Measurements from ENCODE around the gene ACSL5.
"Not testable (repeated sequence)": the region's sequence is repeated elsewhere in the genome, so short reads cannot be mapped to it uniquely, and the experiment has no call there.

The ACSL5 gene

GRCh38 chr10:112376396-112376790, 2.5 kb downstream of the ACSL5 start:
- DNase-seq = no peak

GRCh38 chr10:112377116-112377515, 3.2 kb downstream of the ACSL5 start:
- DNase-seq = not testable (repeated sequence)

GRCh38 chr10:112379635-112380296, 5.8 kb downstream of the ACSL5 start:
- DNase-seq = no peak

- no peak for DNase-seq
These were observed 8.8 kb downstream of the ACSL5 start for GRCh38 chr10:112382515-112383235.

GRCh38 chr10:112383325-112383724, 9.4 kb downstream of the ACSL5 start:
- DNase-seq = no peak

- DNase-seq = no peak
These were observed 10.2 kb downstream of the ACSL5 start for GRCh38 chr10:112384141-112384540.

- no peak for DNase-seq
These were observed 11.3 kb downstream of the ACSL5 start for GRCh38 chr10:112385201-112385600.

GRCh38 chr10:112388056-112388455, 14.1 kb downstream of the ACSL5 start:
- DNase-seq = not testable (repeated sequence)

GRCh38 chr10:112388548-112388947, 14.6 kb downstream of the ACSL5 start:
- no peak for DNase-seq

- no peak for DNase-seq
These were observed 15.4 kb downstream of the ACSL5 start for GRCh38 chr10:112389271-112389822.

- no peak for DNase-seq
These were observed 16.3 kb downstream of the ACSL5 start for GRCh38 chr10:112390125-112390703.

- no peak for DNase-seq
These were observed 19.4 kb downstream of the ACSL5 start for GRCh38 chr10:112393341-112393740.

- DNase-seq = no peak
These were observed 19.9 kb downstream of the ACSL5 start for GRCh38 chr10:112393827-112394226.

- no peak for DNase-seq
These were observed 20.6 kb downstream of the ACSL5 start for GRCh38 chr10:112394475-112394875.

GRCh38 chr10:112395809-112396530, 22.1 kb downstream of the ACSL5 start:
- DNase-seq = no peak

GRCh38 chr10:112397592-112397991, 23.7 kb downstream of the ACSL5 start:
- no peak for DNase-seq

- no peak for DNase-seq
These were observed 29.0 kb downstream of the ACSL5 start for GRCh38 chr10:112402917-112403316.

- DNase-seq = no peak
These were observed 30.7 kb downstream of the ACSL5 start for GRCh38 chr10:112404617-112405016.

- not testable (repeated sequence) for DNase-seq
These were observed 32.9 kb downstream of the ACSL5 start for GRCh38 chr10:112406806-112407205.

- DNase-seq = no peak
These were observed 33.8 kb downstream of the ACSL5 start for GRCh38 chr10:112407696-112408095.

- no peak for DNase-seq
These were observed 35.4 kb downstream of the ACSL5 start for GRCh38 chr10:112409299-112409698.

- DNase-seq = no peak
These were observed 35.8 kb downstream of the ACSL5 start for GRCh38 chr10:112409755-112410154.

GRCh38 chr10:112412696-112413095, 38.8 kb downstream of the ACSL5 start:
- DNase-seq = no peak

Data from NCI-H2171 (cell line).